DOHH2 (cell line): ENCODE results near the gene PPP1R18.

ENCODE experiments used
- H3F3A ChIP-seq: fragments of 200-600 bp; sonication (generic), shearing (Covaris generic); 2 replicates; pipeline ENCODE4 v1.6.0; 2016; ENCODE audit warnings: antibody characterized with exemption, mild to moderate bottlenecking; ENCODE audit not compliant: control insufficient read depth, insufficient read depth
- H3K27ac ChIP-seq: fragments of 200-600 bp; sonication (generic); 2 replicates; pipeline ENCODE4 v1.5.1; 2014; ENCODE audit warnings: low read depth, mild to moderate bottlenecking, low read length, moderate library complexity
- H3K27me3 ChIP-seq: fragments of 200-600 bp; sonication (generic); 2 replicates; pipeline ENCODE4 v1.6.1; 2014; ENCODE audit warnings: mild to moderate bottlenecking, low read length, mixed read lengths; ENCODE audit not compliant: control insufficient read depth
- H3K36me3 ChIP-seq: fragments of 200-600 bp; sonication (generic); 2 replicates; pipeline ENCODE4 v1.6.1; 2014; ENCODE audit warnings: mild to moderate bottlenecking, low read length, moderate library complexity, mixed read lengths; ENCODE audit not compliant: control insufficient read depth
- H3K4me1 ChIP-seq: fragments of 200-600 bp; sonication (generic); 2 replicates; pipeline ENCODE4 v1.6.1; 2014; ENCODE audit warnings: mild to moderate bottlenecking, low read length, mixed read lengths; ENCODE audit not compliant: control insufficient read depth
- H3K4me2 ChIP-seq: fragments of 200-600 bp; sonication (generic); 2 replicates; pipeline ENCODE4 v1.6.0; 2014; ENCODE audit warnings: mild to moderate bottlenecking, low read length, moderate library complexity
- H3K4me3 ChIP-seq: fragments of 200-600 bp; sonication (generic); 2 replicates; pipeline ENCODE4 v1.5.1; 2014; ENCODE audit warnings: mild to moderate bottlenecking, low read length, mixed read lengths
- H3K79me2 ChIP-seq: fragments of 200-600 bp; sonication (generic); 2 replicates; pipeline ENCODE4 v1.6.1; 2014; ENCODE audit warnings: mild to moderate bottlenecking, low read length, mixed read lengths; ENCODE audit not compliant: control insufficient read depth
- H3K9me2 ChIP-seq: fragments of 200-600 bp; sonication (generic); replicated peaks from 2 replicates; pipeline ENCODE4 v1.6.1; 2014; ENCODE audit warnings: mild to moderate bottlenecking, low read length, mixed read lengths; ENCODE audit not compliant: control insufficient read depth
- H3K9me3 ChIP-seq: fragments of 200-600 bp; sonication (generic); 2 replicates; pipeline ENCODE4 v1.6.1; 2014; ENCODE audit warnings: antibody characterized with exemption, low read length, mixed read lengths; ENCODE audit not compliant: control insufficient read depth, insufficient read depth
- H4K20me1 ChIP-seq: fragments of 200-600 bp; sonication (generic); 2 replicates; pipeline ENCODE4 v1.6.0; 2014; ENCODE audit warnings: low read depth, mild to moderate bottlenecking, antibody characterized with exemption, low read length, moderate library complexity; ENCODE audit not compliant: control insufficient read depth, insufficient read depth
- CTCF ChIP-seq: fragments of 200-600 bp; sonication (generic); IDR thresholded peaks from one replicate; pipeline ENCODE4 v1.5.1; 2014; ENCODE audit warnings: antibody characterized with exemption, mild to moderate bottlenecking, low read depth, low read length; ENCODE audit not compliant: poor library complexity, severe bottlenecking
- EZH2phosphoT487 ChIP-seq: fragments of 200-600 bp; sonication (generic); IDR thresholded peaks from 2 replicates; pipeline ENCODE4 v1.6.1; 2017; ENCODE audit warnings: borderline replicate concordance, mild to moderate bottlenecking, antibody characterized with exemption, low read length, moderate library complexity, mixed read lengths

Gene PPP1R18

GRCh38 chr6:30696432-30696831 is 10.0 kb upstream of the PPP1R18 start:
- Histone ChIP-seq H3K4me3 (no peak overlapping the region), H3K79me2 (no peaks in the 10 kb centered on the region)
- TF ChIP-seq CTCF (no peak), EZH2phosphoT487 (no peak)

GRCh38 chr6:30691208-30691847 is 4.9 kb upstream of the PPP1R18 start:
- H3K27me3 ChIP-seq = no peaks in the 10 kb centered on the region
- TF ChIP-seq EZH2phosphoT487 = no peak
- TF ChIP-seq CTCF = no peak
- no peaks in the 10 kb centered on the region for H4K20me1 ChIP-seq
- H3K79me2 ChIP-seq = peaks cover 38% of the 10 kb centered on the region
- peak overlapping the region; percentile 82 for H3K4me2 ChIP-seq
- H3K27ac ChIP-seq = peak overlapping the region; percentile 90
- no peaks in the 10 kb centered on the region for H3K9me2 ChIP-seq
- peaks cover 11% of the 10 kb centered on the region for H3F3A ChIP-seq
- no peaks in the 10 kb centered on the region for H3K9me3 ChIP-seq
- H3K4me3 ChIP-seq = peak overlapping the region; percentile 88
- peaks cover 43% of the 10 kb centered on the region for H3K4me1 ChIP-seq
- peaks cover 22% of the 10 kb centered on the region for H3K36me3 ChIP-seq

More at GRCh38 chr6:30696432-30696831, 10.0 kb upstream of the PPP1R18 start:
- no peaks in the 10 kb centered on the region for H4K20me1 ChIP-seq
- H3K4me1 ChIP-seq = peaks cover 8% of the 10 kb centered on the region
- no peak overlapping the region for H3K4me2 ChIP-seq
- no peaks in the 10 kb centered on the region for H3K9me2 ChIP-seq
- no peaks in the 10 kb centered on the region for H3K9me3 ChIP-seq
- H3F3A ChIP-seq = peaks cover 3% of the 10 kb centered on the region
- no peaks in the 10 kb centered on the region for H3K27me3 ChIP-seq
- H3K27ac ChIP-seq = no peak overlapping the region
- H3K36me3 ChIP-seq = peaks cover 15% of the 10 kb centered on the region; the same call in 1 of the 2 replicates

- Histone ChIP-seq H3K27ac (peak within 1 kb of the TSS; percentile 90), H3K4me1 (peaks cover 43% of the 10 kb centered on the region), H4K20me1 (no peaks in the 10 kb centered on the region), H3K79me2 (peaks cover 45% of the 10 kb centered on the region), H3K36me3 (peaks cover 30% of the 10 kb centered on the region), H3K9me2 (no peaks in the 10 kb centered on the region), H3F3A (peaks cover 13% of the 10 kb centered on the region), H3K4me2 (peak within 1 kb of the TSS; percentile 82), H3K27me3 (no peaks in the 10 kb centered on the region), H3K4me3 (peak within 1 kb of the TSS; percentile 88), H3K9me3 (no peaks in the 10 kb centered on the region)
- TF ChIP-seq EZH2phosphoT487 (no peak), CTCF (no peak)
These were observed 4.2 kb upstream of the PPP1R18 start, which contains the start of gene NRM for GRCh38 chr6:30690403-30691207. Gene NRM, minus strand, starts transcription at chr6:30690984. Its CDS starts 10 bp downstream, at chr6:30690974.
